Osteocyte (in vitro differentiated cells): Measurements from ENCODE around the gene OR5B12. TPM values are rescaled to one million over a fixed set of nuclear protein-coding genes. Genes with fewer than 3 reads are reported as not detected.

ENCODE experiments used
- DNase-seq: peaks from one replicate; pipeline ENCODE4 v3.0.0; 2021; ENCODE audit warnings: mixed read lengths; ENCODE audit not compliant: unreplicated experiment; ENCODE audit errors: extremely low spot score
- H3K27ac Mint-ChIP-seq: one replicate; pipeline ENCODE4 v1.8.0; 2021; ENCODE audit warnings: mild to moderate bottlenecking, mixed read lengths; ENCODE audit not compliant: unreplicated experiment
- H3K27me3 Mint-ChIP-seq: one replicate; pipeline ENCODE4 v1.8.0; 2021; ENCODE audit warnings: mixed read lengths; ENCODE audit not compliant: unreplicated experiment
- H3K36me3 Mint-ChIP-seq: one replicate; pipeline ENCODE4 v1.8.0; 2021; ENCODE audit warnings: mixed read lengths; ENCODE audit not compliant: unreplicated experiment
- H3K4me1 Mint-ChIP-seq: one replicate; pipeline ENCODE4 v1.8.0; 2021; ENCODE audit warnings: mixed read lengths; ENCODE audit not compliant: unreplicated experiment
- H3K4me3 Mint-ChIP-seq: one replicate; pipeline ENCODE4 v1.8.0; 2021; ENCODE audit warnings: mild to moderate bottlenecking, moderate library complexity, mixed read lengths; ENCODE audit not compliant: unreplicated experiment
- H3K9me3 Mint-ChIP-seq: one replicate; pipeline ENCODE4 v1.8.0; 2021; ENCODE audit warnings: mixed read lengths; ENCODE audit not compliant: unreplicated experiment
- long read RNA-seq: library from polyadenylated mRNA; unstranded; transcript quantifications from one replicate; pipeline ENCODE4 v2.0.0, GENCODE V29; 2021
- total RNA-seq: library from RNA; stranded (reverse); gene quantifications from 2 replicates; pipeline ENCODE4 v1.2.1, GENCODE V29; 2021
- TF ChIP-seq, protein P1 (sequence below): fragments of 200-600 bp; sonication (generic); IDR thresholded peaks from 2 replicates; pipeline ENCODE4 v1.5.0; 2021; ENCODE audit warnings: antibody characterized with exemption, mild to moderate bottlenecking, moderate library complexity

The OR5B12 gene
- total RNA-seq: not detected in 2 replicates
- long read RNA-seq: 0 reads

DNA sequence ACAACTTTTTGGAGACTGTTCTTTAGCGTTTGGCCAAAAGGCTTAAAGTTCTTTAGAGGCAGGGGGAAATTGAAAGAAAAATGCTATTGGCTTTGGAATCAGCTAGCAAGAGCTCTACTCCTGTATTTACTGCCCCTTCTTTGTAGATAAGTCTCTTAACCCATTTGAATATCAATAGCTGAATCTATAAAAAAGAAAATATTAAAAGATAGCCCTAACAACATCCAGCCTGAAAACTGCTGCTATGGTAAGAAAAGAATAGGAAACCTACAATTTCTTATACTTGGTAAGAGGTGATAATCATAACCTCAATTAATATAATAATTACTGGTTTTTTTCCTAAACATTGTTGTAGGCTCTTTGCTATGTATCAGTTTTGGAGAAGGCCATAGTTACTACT is at the start of gene OR5B12:
Gene OR5B12 (minus strand): TSS at position 101 of the 400 bp plus-strand sequence. CDS start 2,085 bp downstream, outside the sequence.
- Mint-ChIP-seq H3K4me1 (no peaks in the 10 kb centered on the region), H3K27ac (no peak within 1 kb of the TSS), H3K9me3 (peaks cover 9% of the 10 kb centered on the region), H3K36me3 (no peaks in the 10 kb centered on the region), H3K27me3 (peaks cover 7% of the 10 kb centered on the region), H3K4me3 (no peak within 1 kb of the TSS)
- TF ChIP-seq, protein P1, sequence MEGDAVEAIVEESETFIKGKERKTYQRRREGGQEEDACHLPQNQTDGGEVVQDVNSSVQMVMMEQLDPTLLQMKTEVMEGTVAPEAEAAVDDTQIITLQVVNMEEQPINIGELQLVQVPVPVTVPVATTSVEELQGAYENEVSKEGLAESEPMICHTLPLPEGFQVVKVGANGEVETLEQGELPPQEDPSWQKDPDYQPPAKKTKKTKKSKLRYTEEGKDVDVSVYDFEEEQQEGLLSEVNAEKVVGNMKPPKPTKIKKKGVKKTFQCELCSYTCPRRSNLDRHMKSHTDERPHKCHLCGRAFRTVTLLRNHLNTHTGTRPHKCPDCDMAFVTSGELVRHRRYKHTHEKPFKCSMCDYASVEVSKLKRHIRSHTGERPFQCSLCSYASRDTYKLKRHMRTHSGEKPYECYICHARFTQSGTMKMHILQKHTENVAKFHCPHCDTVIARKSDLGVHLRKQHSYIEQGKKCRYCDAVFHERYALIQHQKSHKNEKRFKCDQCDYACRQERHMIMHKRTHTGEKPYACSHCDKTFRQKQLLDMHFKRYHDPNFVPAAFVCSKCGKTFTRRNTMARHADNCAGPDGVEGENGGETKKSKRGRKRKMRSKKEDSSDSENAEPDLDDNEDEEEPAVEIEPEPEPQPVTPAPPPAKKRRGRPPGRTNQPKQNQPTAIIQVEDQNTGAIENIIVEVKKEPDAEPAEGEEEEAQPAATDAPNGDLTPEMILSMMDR: no peak
- no peak for DNase-seq

DNA sequence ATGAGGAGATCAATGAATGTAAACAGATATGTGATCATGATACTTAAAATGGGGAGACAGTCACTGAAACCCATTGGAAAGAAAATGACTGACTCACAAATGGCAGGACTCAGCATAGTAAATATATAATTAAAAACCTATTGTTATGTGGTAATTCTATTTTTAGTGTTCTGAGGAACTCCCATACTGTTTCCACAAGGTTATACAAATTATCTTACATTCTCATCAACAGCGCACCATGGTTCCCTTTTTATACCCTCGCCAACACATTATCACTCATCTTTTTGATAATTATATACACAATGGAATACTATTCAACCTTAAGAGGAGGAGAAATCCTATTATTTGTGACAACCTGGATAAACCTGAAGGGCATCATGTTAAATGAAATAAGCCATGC is 48.8 kb upstream of the OR5B12 start:
- Mint-ChIP-seq H3K27ac (no peak overlapping the region), H3K4me1 (peaks cover 7% of the 10 kb centered on the region), H3K9me3 (no peaks in the 10 kb centered on the region), H3K4me3 (no peak overlapping the region), H3K27me3 (peaks cover 25% of the 10 kb centered on the region), H3K36me3 (no peaks in the 10 kb centered on the region)
- TF ChIP-seq, protein P1: no peak
- DNase-seq: no peak

DNA sequence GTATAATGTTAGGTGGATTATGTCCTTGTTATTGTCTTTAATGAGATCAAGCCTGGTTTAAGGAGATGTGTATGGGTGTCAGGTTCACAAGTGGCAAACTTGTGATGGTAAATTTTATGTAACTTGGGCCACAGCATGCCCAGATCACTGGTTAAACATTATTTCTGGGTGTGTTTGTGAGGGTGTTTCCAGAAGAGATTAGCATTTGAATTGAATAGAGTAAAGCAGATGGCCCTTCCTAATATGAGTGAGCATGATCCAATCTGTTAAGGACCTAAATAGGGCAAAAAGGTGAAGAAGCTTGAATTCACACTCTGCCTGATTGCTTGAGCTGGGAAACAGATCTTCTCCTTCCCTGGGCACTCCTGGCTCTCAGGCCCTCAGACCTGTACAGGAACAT is 45.1 kb upstream of the OR5B12 start:
- no peaks in the 10 kb centered on the region for H3K9me3 Mint-ChIP-seq
- TF ChIP-seq, protein P1: no peak
- H3K27me3 Mint-ChIP-seq: peaks cover 23% of the 10 kb centered on the region
- H3K36me3 Mint-ChIP-seq: no peaks in the 10 kb centered on the region
- H3K4me1 Mint-ChIP-seq: no peaks in the 10 kb centered on the region
- no peak overlapping the region for H3K27ac Mint-ChIP-seq
- no peak for DNase-seq
- no peak overlapping the region for H3K4me3 Mint-ChIP-seq

DNA sequence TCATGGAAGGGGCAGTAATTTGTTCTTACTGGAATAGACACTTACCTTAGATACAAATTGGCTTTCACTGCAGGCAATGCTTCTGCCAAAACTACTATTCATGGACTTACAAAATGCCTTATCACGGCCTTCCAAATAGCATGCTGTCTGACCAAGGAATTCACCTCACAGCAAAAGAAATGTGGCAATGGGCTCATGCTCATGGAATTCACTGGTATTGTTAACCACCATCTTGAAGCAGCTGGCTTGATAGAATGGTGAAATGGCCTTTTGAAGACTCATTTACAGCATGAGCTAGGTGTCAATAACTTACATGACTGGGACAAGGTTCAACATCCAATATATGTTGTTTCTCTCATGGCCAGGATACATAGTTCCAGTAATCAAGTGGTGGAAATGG is 43.9 kb upstream of the OR5B12 start:
- no peak for DNase-seq
- H3K36me3 Mint-ChIP-seq: no peaks in the 10 kb centered on the region
- no peaks in the 10 kb centered on the region for H3K4me1 Mint-ChIP-seq
- no peak overlapping the region for H3K27ac Mint-ChIP-seq
- peaks cover 22% of the 10 kb centered on the region for H3K27me3 Mint-ChIP-seq
- TF ChIP-seq, protein P1: no peak
- no peak overlapping the region for H3K4me3 Mint-ChIP-seq
- H3K9me3 Mint-ChIP-seq: no peaks in the 10 kb centered on the region

DNA sequence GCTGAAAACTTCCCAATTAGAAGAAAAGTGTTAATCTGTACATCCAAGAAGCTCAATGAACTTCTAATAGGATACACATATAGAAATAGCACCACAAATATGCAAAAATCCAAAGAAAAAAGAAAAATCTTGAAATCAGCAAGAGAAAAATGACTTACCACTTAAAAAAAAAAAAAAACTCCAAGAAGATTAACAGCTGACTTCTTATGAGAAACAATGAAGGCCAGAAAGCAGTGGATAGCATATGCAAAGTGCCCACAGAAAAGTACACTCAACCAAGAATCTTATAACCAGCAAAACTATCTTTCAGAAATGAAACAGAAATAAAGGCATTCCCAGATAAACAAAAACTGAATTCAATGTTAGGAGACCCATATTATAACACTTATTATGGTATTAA is 29.9 kb upstream of the OR5B12 start:
- H3K4me3 Mint-ChIP-seq: no peak overlapping the region
- no peak for DNase-seq
- H3K27me3 Mint-ChIP-seq: peaks cover 2% of the 10 kb centered on the region
- no peaks in the 10 kb centered on the region for H3K4me1 Mint-ChIP-seq
- TF ChIP-seq, protein P1: no peak
- H3K36me3 Mint-ChIP-seq: no peaks in the 10 kb centered on the region
- H3K9me3 Mint-ChIP-seq: peaks cover 36% of the 10 kb centered on the region
- H3K27ac Mint-ChIP-seq: no peak overlapping the region
